Cerebellar nuclear complex (tissue), 1 donor: ENCODE data around the gene BNC2.

ENCODE experiments used
- DNase-seq, 2 experiments: peaks; one replicate each; lab custom pipeline; 2025; lab: John Stamatoyannopoulos, UW

BNC2 gene

DNA sequence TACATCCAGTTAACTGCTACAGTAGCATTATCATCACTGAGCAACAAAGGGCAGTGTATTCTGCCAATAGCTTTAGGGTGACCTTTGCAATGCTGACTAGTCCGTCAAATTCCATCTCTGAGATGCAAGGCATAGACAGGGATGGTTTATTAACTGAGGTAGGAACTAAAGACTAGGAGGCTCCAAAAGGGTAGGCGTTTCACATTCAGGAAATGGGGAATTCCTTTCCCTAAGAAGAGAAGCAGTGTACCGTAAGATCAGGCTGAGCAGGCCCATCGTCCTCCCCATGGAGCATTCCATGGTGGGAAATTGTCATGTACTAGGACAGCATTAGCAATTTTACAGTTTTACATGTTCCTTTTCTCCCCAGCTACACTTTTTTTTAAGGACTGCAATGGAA lies 157.7 kb downstream of the BNC2 start:
- DNase-seq: no peak

DNA sequence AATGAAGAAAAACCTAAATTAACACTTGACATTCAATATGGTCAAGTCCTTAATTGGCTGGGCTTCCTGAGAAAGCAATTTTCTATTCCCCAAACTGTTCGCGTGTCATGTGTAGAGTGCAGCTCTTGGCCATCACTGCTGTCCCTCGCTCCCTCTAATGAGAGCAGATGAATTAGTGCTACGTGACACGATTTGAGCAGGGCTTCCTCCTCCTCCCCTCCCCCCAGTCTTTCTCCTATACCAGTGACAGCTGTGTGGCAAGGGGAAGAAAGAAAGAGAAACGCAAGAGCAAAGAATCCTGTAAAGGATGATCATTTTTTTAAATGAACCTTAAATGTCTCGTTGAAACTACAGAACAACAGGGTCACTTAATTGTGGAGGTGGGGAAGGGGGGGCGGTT lies 159.6 kb downstream of the BNC2 start:
- no peak for DNase-seq

DNA sequence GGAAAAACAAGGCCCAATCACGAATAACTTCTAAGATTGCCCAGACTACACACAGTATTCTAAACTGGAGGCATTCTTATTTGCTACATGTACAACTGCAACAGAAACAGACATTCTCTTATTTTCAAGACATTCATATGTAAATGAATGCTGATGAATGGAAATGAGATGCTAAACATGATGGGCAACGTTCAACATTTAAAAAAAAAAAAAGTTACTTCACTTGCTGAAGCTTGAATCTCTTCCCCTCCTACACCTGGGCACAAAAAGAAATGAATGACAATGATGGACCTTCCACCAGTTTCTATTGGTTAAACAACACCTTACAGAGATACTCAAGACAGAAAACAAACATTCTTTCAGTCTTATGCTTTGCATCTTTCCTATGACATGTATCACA lies 160.5 kb downstream of the BNC2 start:
- no peak for DNase-seq

DNA sequence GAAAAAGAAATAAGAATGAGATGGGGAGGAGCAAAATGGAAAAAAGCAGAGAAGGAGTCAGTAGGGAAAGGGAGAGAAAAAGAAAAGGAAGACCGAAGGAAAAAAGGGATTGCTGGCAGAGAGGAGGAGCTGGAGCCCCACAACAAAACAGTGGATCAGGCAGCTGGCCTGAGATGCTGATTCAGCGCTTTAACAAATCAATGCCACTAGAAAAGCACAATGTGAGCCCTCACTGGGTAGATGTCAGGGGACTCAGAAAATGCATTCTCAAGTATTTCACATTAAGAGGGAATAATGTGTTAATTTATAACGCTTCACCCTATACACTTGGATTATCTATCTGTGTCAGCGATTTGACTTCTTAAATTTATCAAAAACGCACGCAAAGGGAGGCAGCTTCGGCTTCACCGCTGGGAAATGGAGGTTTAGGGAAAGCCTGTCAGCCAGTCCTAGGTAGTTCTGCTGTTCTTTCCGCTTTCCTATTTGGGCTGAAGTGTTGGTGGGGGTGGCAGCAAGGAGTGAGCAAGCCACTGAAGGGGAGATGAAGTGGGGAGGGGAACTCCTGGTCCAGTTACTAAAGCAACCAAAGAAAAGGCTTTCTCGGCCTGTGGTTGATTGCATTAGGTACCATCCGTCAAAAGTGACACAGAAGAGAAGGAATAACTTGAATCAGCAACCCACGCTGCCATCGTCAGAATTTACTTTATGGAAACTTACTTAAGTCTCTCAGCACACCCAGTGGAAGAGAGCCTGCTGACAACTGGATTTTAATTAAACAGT lies 161.6 kb downstream of the BNC2 start:
- DNase-seq: no peak

- DNase-seq: no peak
These were observed 165.3 kb downstream of the BNC2 start for GRCh38 chr9:16705111-16705604.

- no peak for DNase-seq
These were observed 166.1 kb downstream of the BNC2 start for GRCh38 chr9:16704116-16705110.

DNA sequence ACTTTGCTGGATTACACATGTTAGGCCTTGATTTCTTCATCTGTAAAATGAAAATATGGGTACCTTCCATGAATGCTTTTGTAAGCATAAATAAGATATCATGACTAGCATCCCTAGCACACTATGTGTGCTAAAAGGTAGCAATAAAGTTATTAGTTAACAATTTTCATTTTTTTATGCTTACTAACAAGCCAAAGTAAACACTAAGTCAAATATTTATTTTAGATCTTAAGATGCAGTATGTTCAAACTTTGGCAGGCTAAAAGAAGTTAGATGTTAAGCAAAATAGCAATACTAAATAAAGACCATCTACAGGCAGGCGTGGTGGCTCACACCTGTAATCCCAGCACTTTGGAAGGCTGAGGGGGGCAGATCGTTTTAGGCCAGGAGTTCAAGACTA lies 169.1 kb downstream of the BNC2 start:
- no peak for DNase-seq

- no peak for DNase-seq
These were observed 176.9 kb downstream of the BNC2 start for GRCh38 chr9:16693616-16694015.

GRCh38 chr9:16690628-16691027 lies 179.8 kb downstream of the BNC2 start:
- DNase-seq: no peak

- no peak for DNase-seq
These were observed 180.3 kb downstream of the BNC2 start for GRCh38 chr9:16690205-16690604.

GRCh38 chr9:16689351-16689938 lies 181.0 kb downstream of the BNC2 start:
- DNase-seq: no peak

GRCh38 chr9:16688814-16689213 lies 181.7 kb downstream of the BNC2 start:
- DNase-seq: no peak

DNA sequence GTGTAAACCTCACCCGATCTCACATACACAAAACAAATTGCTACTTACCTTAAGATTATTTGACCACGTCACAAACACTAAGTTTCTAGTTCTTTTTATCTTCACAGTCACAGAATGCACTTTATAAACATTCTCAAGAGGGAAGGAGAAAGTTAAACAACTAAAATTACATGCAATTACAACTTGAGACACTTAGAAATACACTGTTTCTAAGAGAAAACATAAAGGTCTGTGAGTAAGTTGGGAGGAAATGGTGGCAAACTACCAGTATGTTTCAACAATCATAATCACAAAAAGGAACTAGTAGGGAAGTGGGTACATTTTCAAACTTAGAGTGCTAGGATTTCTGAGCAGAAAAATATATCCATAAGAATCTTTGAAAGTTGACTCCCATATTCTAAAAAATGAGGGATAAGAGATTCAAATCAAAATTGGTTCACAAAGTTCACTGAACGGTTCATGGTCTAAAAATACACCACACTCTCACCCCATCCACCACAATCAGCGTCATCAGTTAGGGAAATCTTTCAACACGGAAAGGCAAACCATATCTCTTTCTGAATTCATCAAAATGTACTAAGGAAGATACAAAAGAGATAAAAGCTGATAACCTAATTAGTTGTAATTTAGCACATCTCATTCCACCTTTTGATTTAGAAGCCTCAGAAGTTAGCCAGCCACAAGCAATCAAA lies 182.6 kb downstream of the BNC2 start:
- DNase-seq: no peak

DNA sequence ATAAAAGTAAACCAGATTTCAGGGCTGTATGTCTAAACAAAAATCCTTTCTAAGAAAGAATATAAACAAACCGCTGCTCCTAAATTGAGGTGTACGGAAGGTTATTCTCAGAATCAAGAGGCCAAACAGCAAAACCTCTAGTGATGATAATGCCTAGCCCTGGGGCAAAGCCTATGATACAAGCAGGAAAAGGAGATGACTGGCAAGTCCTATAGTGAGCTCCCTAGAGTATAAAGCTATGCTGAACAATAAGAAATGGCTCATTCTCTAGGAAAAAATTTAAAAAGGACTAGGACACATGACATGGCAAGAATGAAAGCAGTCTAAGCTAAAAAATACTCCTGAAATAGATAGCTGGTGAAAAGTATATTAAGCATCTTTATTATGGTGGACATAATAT lies 187.1 kb downstream of the BNC2 start:
- DNase-seq: no peak

DNA sequence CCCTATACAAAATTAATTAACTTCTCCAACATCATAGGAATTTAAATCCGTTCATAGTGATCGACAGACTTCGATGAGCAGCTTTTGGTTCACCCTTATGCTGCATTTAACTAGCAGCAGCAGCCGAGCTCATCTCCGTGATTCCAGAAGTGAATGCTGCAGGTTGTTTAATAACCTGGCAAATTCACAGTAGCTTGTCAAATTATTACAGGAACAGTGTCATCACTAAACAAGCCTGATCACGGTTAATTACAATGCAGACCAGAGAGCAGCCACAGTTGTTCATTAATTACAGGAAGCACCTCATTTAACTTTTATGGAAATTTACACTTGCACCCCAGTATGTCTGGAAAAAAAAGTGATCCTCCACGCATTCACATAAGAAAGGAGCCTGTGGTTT lies 188.2 kb downstream of the BNC2 start:
- DNase-seq: no peak

- DNase-seq: no peak
These were observed 188.8 kb downstream of the BNC2 start for GRCh38 chr9:16681652-16681987.

DNA sequence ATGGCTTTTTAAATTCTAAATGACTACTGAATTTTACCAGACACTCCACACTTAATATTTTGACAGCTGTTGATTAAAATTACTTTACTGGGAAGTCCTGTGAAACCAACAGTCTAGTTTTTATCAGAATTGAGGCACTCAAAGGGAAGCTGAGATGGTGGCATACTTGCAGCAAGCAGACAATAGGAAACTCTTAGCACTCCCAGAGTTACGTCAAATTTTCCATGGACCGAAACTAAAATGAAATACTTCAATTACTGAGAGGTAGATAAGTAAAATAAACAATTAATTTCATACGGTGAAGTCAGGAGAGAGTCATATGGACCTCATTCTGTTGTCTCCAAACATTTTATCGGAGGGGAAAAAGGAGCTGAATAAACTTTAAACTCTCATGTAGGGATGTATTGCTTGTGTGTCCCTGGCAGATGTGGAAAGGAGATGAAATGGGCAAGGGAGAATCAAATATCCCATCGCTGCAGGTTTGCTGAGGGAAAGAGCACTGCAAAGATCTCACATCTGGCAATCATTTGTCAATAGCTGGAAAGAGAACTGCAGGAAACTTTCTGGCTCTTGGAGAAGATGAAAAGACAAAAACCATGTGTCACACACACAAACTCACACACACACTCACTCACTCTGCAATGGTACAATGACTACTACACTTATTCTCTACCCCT lies 189.4 kb downstream of the BNC2 start:
- no peak for DNase-seq

GRCh38 chr9:16680541-16680940 lies 189.9 kb downstream of the BNC2 start:
- no peak for DNase-seq

- no peak for DNase-seq
These were observed 191.1 kb downstream of the BNC2 start for GRCh38 chr9:16679327-16679821.

DNA sequence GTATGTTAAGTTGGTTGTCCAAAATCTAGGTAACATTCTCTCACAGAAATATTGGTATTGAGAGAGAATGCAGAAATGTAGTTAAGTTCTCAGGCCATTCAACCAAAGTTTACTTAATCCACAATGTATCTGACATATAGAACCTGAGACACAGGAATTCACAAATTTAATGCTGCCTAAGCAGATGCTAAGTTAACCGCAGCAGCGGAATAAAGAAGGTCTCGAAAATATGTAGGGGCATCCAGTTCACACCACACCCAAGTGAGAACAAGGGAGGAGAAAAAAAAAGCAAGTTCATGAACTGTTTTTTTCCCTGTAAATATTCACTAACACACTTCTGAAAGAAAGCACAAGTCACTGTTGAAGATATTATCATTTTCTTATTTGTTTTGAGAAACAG lies 194.0 kb downstream of the BNC2 start:
- no peak for DNase-seq

DNA sequence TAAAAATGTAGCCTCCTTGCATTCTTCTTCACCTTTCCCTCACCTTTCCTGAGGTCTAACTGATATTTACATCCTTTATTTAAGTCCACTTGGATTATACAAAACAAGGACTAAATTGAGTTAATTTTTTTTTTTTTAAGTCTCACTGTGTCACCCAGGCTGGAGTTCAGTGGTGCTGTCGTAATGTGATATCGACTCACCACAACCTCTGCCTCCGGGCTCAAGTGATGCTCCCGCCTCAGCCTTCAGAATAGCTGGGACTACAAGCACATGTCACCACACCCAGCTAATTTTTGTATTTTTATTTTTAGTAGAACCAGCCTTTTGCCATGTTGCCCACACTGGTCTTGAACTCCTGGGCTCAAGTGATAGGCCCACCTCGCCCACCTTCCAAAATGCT lies 195.3 kb downstream of the BNC2 start:
- DNase-seq: no peak
